ENCODE measurements around the gene WDR70. TPM values are rescaled to one million over a fixed set of nuclear protein-coding genes. Genes with fewer than 3 reads are reported as not detected.

Gene WDR70
- total RNA-seq, 1 experiment from 2014 or later, result 30.0 TPM

- CTCF ChIA-PET, result interaction anchor here (0.5 kb wide), 1 partner anchor 14 kb away, joined by 5 read pairs; no protein-coding TSS in a partner anchor
These were observed 189.1 kb downstream of the WDR70 start for GRCh38 chr5:37568018-37568753.

GRCh38 chr5:37568893-37569292 is 189.8 kb downstream of the WDR70 start:
- Mint-ChIP-seq H3K36me3 (ENCODE audit: insufficient read depth, unreplicated experiment) (no peaks in the 10 kb centered on the region), H3K9me3 (ENCODE audit: low read depth, unreplicated experiment) (no peaks in the 10 kb centered on the region), H3K4me3 (ENCODE audit: low read depth, unreplicated experiment) (no peak overlapping the region), H3K27me3 (ENCODE audit: unreplicated experiment) (no peaks in the 10 kb centered on the region), H3K4me1 (ENCODE audit: low read depth, unreplicated experiment) (no peaks in the 10 kb centered on the region), H3K27ac (ENCODE audit: unreplicated experiment) (no peak overlapping the region)
- TF ChIP-seq CTCF (IDR thresholded peaks at IDR 0.05; ENCODE audit: unreplicated experiment), result no peak
- no peak for DNase-seq
- CTCF ChIA-PET, result interaction anchor here (0.5 kb wide), 1 partner anchor 15 kb away, joined by 5 read pairs; no protein-coding TSS in a partner anchor
- intact Hi-C loops (cut with micrococcal nuclease; ENCODE audit: unreplicated experiment), result no loop called here
- BruUV-seq (replicated peaks), result no TSS peak

More at GRCh38 chr5:37568018-37568753, 189.1 kb downstream of the WDR70 start:
- H3K9me3 Mint-ChIP-seq (ENCODE audit: low read depth, unreplicated experiment), result no peaks in the 10 kb centered on the region
- DNase-seq, result no peak
- intact Hi-C loops (cut with micrococcal nuclease; ENCODE audit: unreplicated experiment), result no loop called here
- H3K36me3 Mint-ChIP-seq (ENCODE audit: insufficient read depth, unreplicated experiment), result no peaks in the 10 kb centered on the region
- no TSS peak for BruUV-seq (replicated peaks)
- no peak overlapping the region for H3K4me3 Mint-ChIP-seq (ENCODE audit: low read depth, unreplicated experiment)
- no peak for TF ChIP-seq CTCF (IDR thresholded peaks at IDR 0.05; ENCODE audit: unreplicated experiment)
- H3K27ac Mint-ChIP-seq (ENCODE audit: unreplicated experiment), result no peak overlapping the region
- no peaks in the 10 kb centered on the region for H3K27me3 Mint-ChIP-seq (ENCODE audit: unreplicated experiment)
- H3K4me1 Mint-ChIP-seq (ENCODE audit: low read depth, unreplicated experiment), result no peaks in the 10 kb centered on the region

GRCh38 chr5:37569466-37569865 is 190.3 kb downstream of the WDR70 start:
- BruUV-seq (replicated peaks), result no TSS peak
- no peak for TF ChIP-seq CTCF (IDR thresholded peaks at IDR 0.05; ENCODE audit: unreplicated experiment)
- H3K9me3 Mint-ChIP-seq (ENCODE audit: low read depth, unreplicated experiment), result no peaks in the 10 kb centered on the region
- CTCF ChIA-PET, result no interaction called here
- no peak overlapping the region for H3K4me3 Mint-ChIP-seq (ENCODE audit: low read depth, unreplicated experiment)
- DNase-seq, result no peak
- no peak overlapping the region for H3K27ac Mint-ChIP-seq (ENCODE audit: unreplicated experiment)
- H3K27me3 Mint-ChIP-seq (ENCODE audit: unreplicated experiment), result no peaks in the 10 kb centered on the region
- intact Hi-C loops (cut with micrococcal nuclease; ENCODE audit: unreplicated experiment), result no loop called here
- no peaks in the 10 kb centered on the region for H3K36me3 Mint-ChIP-seq (ENCODE audit: insufficient read depth, unreplicated experiment)
- no peaks in the 10 kb centered on the region for H3K4me1 Mint-ChIP-seq (ENCODE audit: low read depth, unreplicated experiment)

GRCh38 chr5:37570597-37570996 is 191.5 kb downstream of the WDR70 start:
- CTCF ChIA-PET, result no interaction called here
- Mint-ChIP-seq H3K27ac (ENCODE audit: unreplicated experiment) (no peak overlapping the region), H3K36me3 (ENCODE audit: insufficient read depth, unreplicated experiment) (no peaks in the 10 kb centered on the region), H3K4me1 (ENCODE audit: low read depth, unreplicated experiment) (no peaks in the 10 kb centered on the region), H3K4me3 (ENCODE audit: low read depth, unreplicated experiment) (no peak overlapping the region), H3K27me3 (ENCODE audit: unreplicated experiment) (no peaks in the 10 kb centered on the region), H3K9me3 (ENCODE audit: low read depth, unreplicated experiment) (no peaks in the 10 kb centered on the region)
- intact Hi-C loops (cut with micrococcal nuclease; ENCODE audit: unreplicated experiment), result no loop called here
- DNase-seq, result no peak
- no peak for TF ChIP-seq CTCF (IDR thresholded peaks at IDR 0.05; ENCODE audit: unreplicated experiment)
- no TSS peak for BruUV-seq (replicated peaks)
